ENCODE data around the gene RALGAPA2.

DNA sequence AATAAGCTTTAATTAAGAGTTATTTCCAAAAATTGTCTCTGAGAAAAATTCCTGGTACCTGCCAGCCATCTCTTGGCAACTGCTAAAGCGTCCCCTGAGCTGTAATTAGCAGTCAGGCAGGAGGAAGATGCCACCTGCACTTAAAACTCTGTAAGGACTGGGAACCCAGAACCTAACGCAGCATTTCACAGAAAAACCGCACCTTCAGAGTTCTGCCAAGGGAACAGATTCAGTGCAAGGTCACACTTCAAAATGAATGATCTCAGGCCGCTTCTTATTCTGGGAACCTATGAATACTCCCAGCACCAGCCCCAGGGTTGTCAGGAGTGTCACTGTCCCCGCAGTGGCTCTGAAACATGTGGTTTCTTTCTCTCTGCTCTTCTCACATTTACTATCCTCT, 307.8 kb downstream of the RALGAPA2 start:
- TF ChIP-seq, protein P1, sequence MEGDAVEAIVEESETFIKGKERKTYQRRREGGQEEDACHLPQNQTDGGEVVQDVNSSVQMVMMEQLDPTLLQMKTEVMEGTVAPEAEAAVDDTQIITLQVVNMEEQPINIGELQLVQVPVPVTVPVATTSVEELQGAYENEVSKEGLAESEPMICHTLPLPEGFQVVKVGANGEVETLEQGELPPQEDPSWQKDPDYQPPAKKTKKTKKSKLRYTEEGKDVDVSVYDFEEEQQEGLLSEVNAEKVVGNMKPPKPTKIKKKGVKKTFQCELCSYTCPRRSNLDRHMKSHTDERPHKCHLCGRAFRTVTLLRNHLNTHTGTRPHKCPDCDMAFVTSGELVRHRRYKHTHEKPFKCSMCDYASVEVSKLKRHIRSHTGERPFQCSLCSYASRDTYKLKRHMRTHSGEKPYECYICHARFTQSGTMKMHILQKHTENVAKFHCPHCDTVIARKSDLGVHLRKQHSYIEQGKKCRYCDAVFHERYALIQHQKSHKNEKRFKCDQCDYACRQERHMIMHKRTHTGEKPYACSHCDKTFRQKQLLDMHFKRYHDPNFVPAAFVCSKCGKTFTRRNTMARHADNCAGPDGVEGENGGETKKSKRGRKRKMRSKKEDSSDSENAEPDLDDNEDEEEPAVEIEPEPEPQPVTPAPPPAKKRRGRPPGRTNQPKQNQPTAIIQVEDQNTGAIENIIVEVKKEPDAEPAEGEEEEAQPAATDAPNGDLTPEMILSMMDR (IDR thresholded peaks at IDR 0.05) = no peak
- TF ChIP-seq ZFX (IDR thresholded peaks at IDR 0.05; ENCODE audit: borderline replicate concordance) = no peak
